Body of pancreas (tissue), 4 donors: ENCODE results near the gene OTOGL. TPM values are rescaled to one million over a fixed set of nuclear protein-coding genes. Genes with fewer than 3 reads are reported as not detected.

ENCODE experiments used
- ATAC-seq: fragments of 150-250 bp; one replicate; pipeline ENCODE4 v1.9.1; 2016
- DNase-seq, 4 donors: peaks; one replicate each; pipeline ENCODE4 v3.0.0-alpha.2; 2019
- H3K27ac ChIP-seq, 4 donors: fragments of 200-600 bp; sonication (generic); 1 replicate in 3 of 4; 2 replicates in 1 of 4; pipeline versions ENCODE4 v1.5.1 to v1.6.1; 2016 to 2019; ENCODE audit warnings: mild to moderate bottlenecking in 1 of 4, mixed read lengths in 1 of 4, moderate library complexity in 1 of 4
- H3K27me3 ChIP-seq, 2 donors: fragments of 200-600 bp; sonication (generic); one replicate each; pipeline ENCODE4 v1.6.0; 2016; ENCODE audit warnings: mild to moderate bottlenecking in 1 of 2
- H3K36me3 ChIP-seq, 2 donors: fragments of 200-600 bp; sonication (generic); replicated peaks in 1 of 2; 2 replicates each; pipeline ENCODE4 v1.5.1; 2016; ENCODE audit warnings: low read depth in 2 of 2; ENCODE audit not compliant: insufficient read depth in 1 of 2
- H3K4me1 ChIP-seq: fragments of 200-600 bp; sonication (generic); one replicate; pipeline ENCODE4 v1.6.0; 2016
- H3K4me3 ChIP-seq, 2 donors: fragments of 200-600 bp; sonication (generic); 1 replicate in 1 of 2; 2 replicates in 1 of 2; pipeline ENCODE4 v1.5.1; 2016 to 2019
- H3K9me3 ChIP-seq, 3 donors: fragments of 200-600 bp; sonication (generic); 1 replicate in 2 of 3; 2 replicates in 1 of 3; pipeline ENCODE4 v1.5.1; 2016
- POLR2A ChIP-seq, 3 donors: fragments of 450-650 bp; IDR thresholded peaks; one replicate each; pipeline ENCODE4 v1.6.1; 2016; ENCODE audit warnings: antibody characterized with exemption in 3 of 3, mild to moderate bottlenecking in 2 of 3
- WGBS, 2 donors: methylation state at CpG; one replicate each; pipeline ENCODE4 v1.1.5; 2017; 5-methylcytosine and 5-hydroxymethylcytosine counted together
- intact Hi-C: fragments of 100-400 bp; cut with DNase I; formaldehyde crosslinking; loops from one replicate; pipeline ENCODE4 v1.15.1; 2023
- total RNA-seq, 2 donors: library from RNA; depleted of rRNA; stranded (reverse); fragments of >200 nt; gene quantifications; one replicate each; pipeline ENCODE4 v1.1.0, GENCODE V29; 2016
- TF ChIP-seq, protein P1 (sequence below), 7 experiments: fragments of 450-650 bp in 4 of 7; fragments of 200-600 bp in 3 of 7; sonication (generic) in 3 of 7; IDR thresholded peaks; one replicate each; pipeline ENCODE4 v1.5.1; 2016 to 2019; ENCODE audit warnings: antibody characterized with exemption in 7 of 7

Gene OTOGL
- total RNA-seq, 2 donors from 2014 or later = 0.26 to 0.33 TPM

GRCh38 chr12:80268924-80269749 lies 169.8 kb downstream of the OTOGL start:
- intact Hi-C loops = no loop called here
- H3K27ac ChIP-seq = no peak overlapping the region
- H3K9me3 ChIP-seq = no peaks in the 10 kb centered on the region
- no peak for ATAC-seq
- TF ChIP-seq, protein P1, sequence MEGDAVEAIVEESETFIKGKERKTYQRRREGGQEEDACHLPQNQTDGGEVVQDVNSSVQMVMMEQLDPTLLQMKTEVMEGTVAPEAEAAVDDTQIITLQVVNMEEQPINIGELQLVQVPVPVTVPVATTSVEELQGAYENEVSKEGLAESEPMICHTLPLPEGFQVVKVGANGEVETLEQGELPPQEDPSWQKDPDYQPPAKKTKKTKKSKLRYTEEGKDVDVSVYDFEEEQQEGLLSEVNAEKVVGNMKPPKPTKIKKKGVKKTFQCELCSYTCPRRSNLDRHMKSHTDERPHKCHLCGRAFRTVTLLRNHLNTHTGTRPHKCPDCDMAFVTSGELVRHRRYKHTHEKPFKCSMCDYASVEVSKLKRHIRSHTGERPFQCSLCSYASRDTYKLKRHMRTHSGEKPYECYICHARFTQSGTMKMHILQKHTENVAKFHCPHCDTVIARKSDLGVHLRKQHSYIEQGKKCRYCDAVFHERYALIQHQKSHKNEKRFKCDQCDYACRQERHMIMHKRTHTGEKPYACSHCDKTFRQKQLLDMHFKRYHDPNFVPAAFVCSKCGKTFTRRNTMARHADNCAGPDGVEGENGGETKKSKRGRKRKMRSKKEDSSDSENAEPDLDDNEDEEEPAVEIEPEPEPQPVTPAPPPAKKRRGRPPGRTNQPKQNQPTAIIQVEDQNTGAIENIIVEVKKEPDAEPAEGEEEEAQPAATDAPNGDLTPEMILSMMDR (IDR thresholded peaks at IDR 0.05) = no peak
- no peak for TF ChIP-seq POLR2A (IDR thresholded peaks at IDR 0.05)
- H3K4me1 ChIP-seq = peaks cover 5% of the 10 kb centered on the region
- no peaks in the 10 kb centered on the region for H3K27me3 ChIP-seq
- no peak for DNase-seq
- H3K36me3 ChIP-seq = no peaks in the 10 kb centered on the region
- no peak overlapping the region for H3K4me3 ChIP-seq

DNA sequence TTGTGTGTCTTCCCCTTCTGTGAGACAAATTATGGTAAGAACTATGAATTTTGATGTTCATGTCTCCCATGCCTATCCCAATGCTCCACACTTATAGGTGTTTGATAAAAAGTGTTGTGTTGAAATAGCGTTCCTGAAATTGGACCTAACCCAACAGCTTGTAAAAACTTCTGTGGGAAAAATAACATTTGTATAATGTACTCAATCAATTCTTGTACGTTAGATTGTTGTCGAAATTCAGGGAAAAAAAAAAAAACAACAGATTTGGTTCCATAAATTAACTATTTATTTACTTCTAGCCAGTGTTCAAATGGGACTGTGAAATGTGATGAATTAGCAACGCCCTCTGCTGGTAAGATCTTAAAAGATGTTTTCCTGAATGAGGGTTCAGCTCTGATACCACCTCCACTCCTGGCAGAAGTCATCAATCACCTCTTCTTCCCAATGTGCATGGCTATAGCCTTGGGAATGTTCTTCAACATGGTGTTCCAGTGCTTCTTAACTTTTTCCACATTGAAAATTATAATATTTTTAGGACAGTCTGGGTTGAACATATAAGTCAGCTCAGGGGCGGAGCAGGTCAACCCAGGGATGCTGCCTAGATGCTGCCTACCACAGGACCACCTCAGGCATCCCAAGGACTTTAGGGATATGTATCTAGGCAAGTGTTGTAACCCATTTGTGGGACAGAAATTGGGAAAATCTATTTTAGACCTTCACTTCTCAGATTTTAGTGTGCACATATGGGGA lies 170.6 kb downstream of the OTOGL start:
- intact Hi-C loops = no loop called here

GRCh38 chr12:80271780-80272179 lies 172.4 kb downstream of the OTOGL start:
- peaks cover 5% of the 10 kb centered on the region for H3K4me1 ChIP-seq
- H3K36me3 ChIP-seq = no peaks in the 10 kb centered on the region
- H3K4me3 ChIP-seq = no peak overlapping the region
- H3K27me3 ChIP-seq = no peaks in the 10 kb centered on the region
- ATAC-seq = no peak
- H3K27ac ChIP-seq = no peak overlapping the region
- no peak for DNase-seq
- intact Hi-C loops = no loop called here
- TF ChIP-seq POLR2A (IDR thresholded peaks at IDR 0.05) = no peak
- TF ChIP-seq, protein P1 (IDR thresholded peaks at IDR 0.05) = no peak
- H3K9me3 ChIP-seq = no peaks in the 10 kb centered on the region

More for the DNA sequence above, 170.6 kb downstream of the OTOGL start:
- TF ChIP-seq POLR2A (IDR thresholded peaks at IDR 0.05) = no peak
- TF ChIP-seq, protein P1 (IDR thresholded peaks at IDR 0.05) = peak; percentile 28 to 66 (median 49)
- peaks cover 5% of the 10 kb centered on the region for H3K4me1 ChIP-seq
- WGBS, 2 donors = 18 to 23% methylated on average over 5 of the region's 5 CpGs
- DNase-seq (peak in 1 of 4 donors; percentile 6), ATAC-seq (no peak)
- no peaks in the 10 kb centered on the region for H3K36me3 ChIP-seq
- no peaks in the 10 kb centered on the region for H3K9me3 ChIP-seq
- no peak overlapping the region for H3K4me3 ChIP-seq
- H3K27me3 ChIP-seq = no peaks in the 10 kb centered on the region
- no peak overlapping the region for H3K27ac ChIP-seq

- ATAC-seq (no peak), DNase-seq (no peak)
- H3K9me3 ChIP-seq = no peaks in the 10 kb centered on the region
- no peaks in the 10 kb centered on the region for H3K27me3 ChIP-seq
- WGBS, 2 donors = 70 to 79% methylated on average over 3 of the region's 3 CpGs
- H3K4me3 ChIP-seq = no peak overlapping the region
- TF ChIP-seq, protein P1 (IDR thresholded peaks at IDR 0.05) = no peak
- TF ChIP-seq POLR2A (IDR thresholded peaks at IDR 0.05) = no peak
- no peak overlapping the region for H3K27ac ChIP-seq
- H3K4me1 ChIP-seq = peaks cover 5% of the 10 kb centered on the region
- H3K36me3 ChIP-seq = no peaks in the 10 kb centered on the region
- intact Hi-C loops = no loop called here
These were observed 173.1 kb downstream of the OTOGL start for GRCh38 chr12:80272387-80272915.
